K562 (cell line): ENCODE measurements around the gene ATXN2L. TPM values are rescaled to one million over a fixed set of nuclear protein-coding genes. Genes with fewer than 3 reads are reported as not detected.

Experiments
- BHLHE40 ChIP-seq: IDR thresholded peaks from 2 replicates; pipeline ENCODE4 v1.6.1; 2011; ENCODE audit warnings: low read length, improper control_type of control experiment
- BRCA1 ChIP-seq, 2 experiments: fragments of 450-650 bp in 1 of 2; sonication (generic) in 1 of 2; formaldehyde crosslinking in 1 of 2; IDR thresholded peaks; 2 replicates each; pipeline versions ENCODE4 v1.5.0 to v1.6.1; 2017 to 2020; ENCODE audit warnings: mild to moderate bottlenecking in 1 of 2, missing genetic modification reagents in 1 of 2
- ETS1 ChIP-seq: conservative IDR thresholded peaks from 2 replicates; pipeline ENCODE4 v1.6.1; 2011; ENCODE audit warnings: low read depth, mild to moderate bottlenecking, low read length; ENCODE audit not compliant: control insufficient read depth
- HDAC8 ChIP-seq: fragments of 450-650 bp; IDR thresholded peaks from 2 replicates; pipeline ENCODE4 v1.6.1; 2016; ENCODE audit warnings: mild to moderate bottlenecking, missing genetic modification characterization, moderate library complexity, missing compliant biosample characterization
- PML ChIP-seq: IDR thresholded peaks from 2 replicates; pipeline ENCODE4 v1.6.1; 2012; ENCODE audit warnings: low read length, inconsistent platforms
- PRMT5 ChIP-seq: sonication (generic); formaldehyde crosslinking; IDR thresholded peaks from 2 replicates; pipeline ENCODE4 v1.5.0; 2020; ENCODE audit warnings: missing genetic modification reagents
- RBBP5 ChIP-seq: fragments of 200-600 bp; sonication (generic); IDR thresholded peaks from 2 replicates; pipeline ENCODE4 v1.6.1; 2012; ENCODE audit warnings: borderline replicate concordance, mild to moderate bottlenecking, low read length, control low read depth, inconsistent platforms; ENCODE audit not compliant: insufficient read depth, poor library complexity, severe bottlenecking
- SAP30 ChIP-seq: fragments of 200-600 bp; sonication (generic); IDR thresholded peaks from 2 replicates; pipeline ENCODE4 v1.6.1; 2012; ENCODE audit warnings: borderline replicate concordance, low read depth, mild to moderate bottlenecking, moderate library complexity, low read length, control low read depth, inconsistent platforms; ENCODE audit not compliant: insufficient read depth, poor library complexity, severe bottlenecking
- SP2 ChIP-seq: IDR thresholded peaks from 2 replicates; pipeline ENCODE4 v1.6.1; 2011; ENCODE audit warnings: mild to moderate bottlenecking, low read depth, low read length, moderate library complexity; ENCODE audit not compliant: poor library complexity, severe bottlenecking; ENCODE audit errors: extremely low read depth
- TBL1XR1 ChIP-seq, 2 experiments: IDR thresholded peaks; 2 replicates each; pipeline ENCODE4 v1.6.1; 2012; ENCODE audit warnings: improper control_type of control experiment in 2 of 2, low read length in 2 of 2, mild to moderate bottlenecking in 1 of 2
- TFE3 ChIP-seq: fragments of 450-650 bp; formaldehyde crosslinking; IDR thresholded peaks from 2 replicates; pipeline ENCODE4 v1.4.0; 2020; ENCODE audit warnings: mild to moderate bottlenecking, mixed read lengths
- U2AF2 ChIP-seq: fragments of 200-400 bp; formaldehyde crosslinking; optimal IDR thresholded peaks from 2 replicates; pipeline ENCODE3; 2017; ENCODE audit warnings: low read depth, mild to moderate bottlenecking, low read length
- ZBTB1 ChIP-seq: sonication (generic); formaldehyde crosslinking; IDR thresholded peaks from 2 replicates; pipeline ENCODE4 v1.8.1; 2023; ENCODE audit warnings: missing genetic modification reagents, low read depth, mild to moderate bottlenecking, borderline replicate concordance
- ZMIZ1 ChIP-seq, 2 experiments: fragments of 150-350 bp in 1 of 2; IDR thresholded peaks; 2 replicates each; pipeline ENCODE4 v1.6.1; 2012 to 2016; ENCODE audit warnings: low read depth in 2 of 2, low read length in 2 of 2, mild to moderate bottlenecking in 1 of 2, moderate library complexity in 1 of 2
- ZNF589 ChIP-seq: fragments of 200-800 bp; sonication (Bioruptor generic); IDR thresholded peaks from 2 replicates; pipeline ENCODE4 v1.6.1; 2016; ENCODE audit warnings: low read depth, missing genetic modification characterization, missing compliant biosample characterization
- ZNF740 ChIP-seq, 3 experiments: fragments of 200-800 bp in 1 of 3; sonication (Bioruptor generic) in 1 of 3; sonication (generic) in 1 of 3; formaldehyde crosslinking in 1 of 3; IDR thresholded peaks; 2 replicates each; pipeline versions ENCODE4 v1.6.1 to v1.8.0; 2016 to 2022; ENCODE audit warnings: mild to moderate bottlenecking in 2 of 3, missing compliant biosample characterization in 2 of 3, missing genetic modification characterization in 2 of 3, missing genetic modification reagents in 1 of 3
- polyA plus RNA-seq, 8 experiments: library from polyadenylated mRNA; depleted of rRNA in 4 of 8; stranded (reverse) in 5 of 8; unstranded in 3 of 8; fragments of >200 nt; fragmentation: Nextera tagmentation in 2 of 8; fragmentation: Illumina TruSeq in 1 of 8; extraction: Ambion mirVana in 2 of 8; extraction: Trizol in 1 of 8; gene quantifications; 2 replicates each; pipeline versions ENCODE4 v1.2.1 to v1.2.3, GENCODE V29; 2011 to 2014; ENCODE audit warnings: inconsistent platforms in 1 of 8, missing spikeins in 1 of 8
- total RNA-seq, 7 experiments: library from RNA; depleted of rRNA in 6 of 7; stranded (reverse); fragments of >200 nt in 6 of 7; fragmentation: Illumina TruSeq in 2 of 7; extraction: Trizol in 2 of 7; gene quantifications; 2 replicates each; pipeline versions ENCODE4 v1.2.1 to v1.2.3, GENCODE V29; 2011 to 2021; ENCODE audit warnings: low replicate concordance in 1 of 7

The ATXN2L gene
- total and polyA plus RNA-seq, 9 of the 15 experiments (the other 6 are each of a cell fraction or from before 2014, with no cell fraction given) = 3.8 to 280 (median 37.2) TPM

- peak; percentile 28 for TF ChIP-seq SAP30
- no peak for TF ChIP-seq ZNF589 (CRISPR knock-in tag)
- TF ChIP-seq U2AF2 = no peak
- no peak for TF ChIP-seq BHLHE40
- TF ChIP-seq TBL1XR1 (IDR thresholded peaks at IDR 0.05; ENCODE audit: low read length in 2 of 2) = no peak
- TF ChIP-seq PML = no peak
- TF ChIP-seq ZBTB1 (CRISPR knock-in tag) = no peak
- peak; percentile 49 for TF ChIP-seq RBBP5
- no peak for TF ChIP-seq PRMT5 (CRISPR knock-in tag)
- no peak for TF ChIP-seq HDAC8 (tag)
- TF ChIP-seq ZNF740 (CRISPR knock-in tag; IDR thresholded peaks at IDR 0.05) = 0 out of 2 replicates have a peak, but pooled peaks have one; percentile 14
- no peak for TF ChIP-seq ZNF740 (tag; IDR thresholded peaks at IDR 0.05)
- 0 out of 2 replicates have a peak, but pooled peaks have one; percentile 43 for TF ChIP-seq ETS1
- TF ChIP-seq ZMIZ1 (IDR thresholded peaks at IDR 0.05; ENCODE audit: low read depth in 2 of 2, low read length in 2 of 2) = no peak
- TF ChIP-seq TFE3 (CRISPR knock-in tag) = no peak
- TF ChIP-seq BRCA1 (IDR thresholded peaks at IDR 0.05) = no peak
- 0 out of 2 replicates have a peak, but pooled peaks have one; percentile 44 for TF ChIP-seq BRCA1 (CRISPR knock-in tag; IDR thresholded peaks at IDR 0.05)
- TF ChIP-seq SP2 = no peak
These were observed 56.6 kb downstream of the ATXN2L start (continued) for GRCh38 chr16:28879261-28879840.
